Left ventricle myocardium inferior (tissue), 1 donor: ENCODE measurements around the gene GJD3. TPM values are rescaled to one million over a fixed set of nuclear protein-coding genes. Genes with fewer than 3 reads are reported as not detected.

ENCODE experiments used
- DNase-seq: peaks from one replicate; pipeline ENCODE4 v3.0.0-alpha.2; 2020
- H3K27ac ChIP-seq: fragments of 200-600 bp; replicated peaks from 2 replicates; pipeline ENCODE4 v1.8.0; 2021
- H3K27me3 ChIP-seq: fragments of 200-600 bp; 2 replicates; pipeline ENCODE4 v1.8.0; 2021; ENCODE audit warnings: low read depth
- H3K36me3 ChIP-seq: fragments of 200-600 bp; 2 replicates; pipeline ENCODE4 v1.8.0; 2021
- H3K4me1 ChIP-seq: fragments of 200-600 bp; 2 replicates; pipeline ENCODE4 v1.8.0; 2021
- H3K4me3 ChIP-seq: fragments of 200-600 bp; 2 replicates; pipeline ENCODE4 v1.8.0; 2021; ENCODE audit warnings: mild to moderate bottlenecking, moderate library complexity
- H3K9me3 ChIP-seq: fragments of 200-600 bp; replicated peaks from 2 replicates; pipeline ENCODE4 v1.8.0; 2021
- CTCF ChIP-seq: fragments of 200-600 bp; IDR thresholded peaks from 2 replicates; pipeline ENCODE4 v1.8.0; 2021; ENCODE audit warnings: antibody characterized with exemption, mild to moderate bottlenecking, borderline replicate concordance
- intact Hi-C: fragments of 100-400 bp; cut with micrococcal nuclease; formaldehyde crosslinking; loops from one replicate; pipeline ENCODE4 v1.11.0; 2022
- total RNA-seq: library from RNA; stranded (reverse); fragmentation: NEBNext Ultra II Directional; extraction: Animal tissue kit (Norgen Biotek cat#: 25700); gene quantifications from one replicate; pipeline ENCODE4 v1.2.1, GENCODE V29; 2021
- donor health status: DM: no; HTN: yes; CAD: no; lungs with severe emphysema.

GJD3 gene
- total RNA-seq, 1 donor from 2014 or later, result 0.88 TPM

GRCh38 chr17:40327735-40328385, 36.7 kb downstream of the GJD3 start:
- Histone ChIP-seq H3K4me3 (no peak overlapping the region), H3K27me3 (no peaks in the 10 kb centered on the region), H3K27ac (peak overlapping the region; percentile 90), H3K4me1 (peaks cover 100% of the 10 kb centered on the region), H3K36me3 (peaks cover 7% of the 10 kb centered on the region), H3K9me3 (no peaks in the 10 kb centered on the region)
- TF ChIP-seq CTCF, result no peak
- peak; percentile 71 for DNase-seq
- intact Hi-C loops, result no loop called here

- intact Hi-C loops, result no loop called here
Measured at GRCh38 chr17:40327244-40327729, 37.2 kb downstream of the GJD3 start.

GRCh38 chr17:40326832-40327199, 37.7 kb downstream of the GJD3 start:
- peak; percentile 16 for DNase-seq
- Histone ChIP-seq H3K27ac (peak overlapping the region; percentile 90), H3K4me1 (peaks cover 100% of the 10 kb centered on the region), H3K9me3 (no peaks in the 10 kb centered on the region), H3K27me3 (no peaks in the 10 kb centered on the region), H3K4me3 (no peak overlapping the region), H3K36me3 (peaks cover 7% of the 10 kb centered on the region)
- intact Hi-C loops, result no loop called here
- TF ChIP-seq CTCF, result no peak

More at GRCh38 chr17:40327244-40327729, 37.2 kb downstream of the GJD3 start:
- Histone ChIP-seq H3K9me3 (no peaks in the 10 kb centered on the region), H3K4me3 (no peak overlapping the region), H3K4me1 (peaks cover 100% of the 10 kb centered on the region), H3K27me3 (no peaks in the 10 kb centered on the region), H3K36me3 (peaks cover 7% of the 10 kb centered on the region), H3K27ac (peak overlapping the region; percentile 90)
- peak; percentile 12 for DNase-seq
- TF ChIP-seq CTCF, result no peak

GRCh38 chr17:40326014-40326831, 38.3 kb downstream of the GJD3 start:
- H3K4me3 ChIP-seq, result no peak overlapping the region
- peak; percentile 22 for DNase-seq
- intact Hi-C loops, result no loop called here

More at GRCh38 chr17:40326014-40326831, 38.3 kb downstream of the GJD3 start:
- Histone ChIP-seq H3K9me3 (no peaks in the 10 kb centered on the region), H3K27ac (peak overlapping the region; percentile 90), H3K36me3 (peaks cover 4% of the 10 kb centered on the region), H3K4me1 (peaks cover 100% of the 10 kb centered on the region), H3K27me3 (no peaks in the 10 kb centered on the region)
- TF ChIP-seq CTCF, result no peak
